ENCODE measurements around the gene PRTN3.

The PRTN3 gene

DNA sequence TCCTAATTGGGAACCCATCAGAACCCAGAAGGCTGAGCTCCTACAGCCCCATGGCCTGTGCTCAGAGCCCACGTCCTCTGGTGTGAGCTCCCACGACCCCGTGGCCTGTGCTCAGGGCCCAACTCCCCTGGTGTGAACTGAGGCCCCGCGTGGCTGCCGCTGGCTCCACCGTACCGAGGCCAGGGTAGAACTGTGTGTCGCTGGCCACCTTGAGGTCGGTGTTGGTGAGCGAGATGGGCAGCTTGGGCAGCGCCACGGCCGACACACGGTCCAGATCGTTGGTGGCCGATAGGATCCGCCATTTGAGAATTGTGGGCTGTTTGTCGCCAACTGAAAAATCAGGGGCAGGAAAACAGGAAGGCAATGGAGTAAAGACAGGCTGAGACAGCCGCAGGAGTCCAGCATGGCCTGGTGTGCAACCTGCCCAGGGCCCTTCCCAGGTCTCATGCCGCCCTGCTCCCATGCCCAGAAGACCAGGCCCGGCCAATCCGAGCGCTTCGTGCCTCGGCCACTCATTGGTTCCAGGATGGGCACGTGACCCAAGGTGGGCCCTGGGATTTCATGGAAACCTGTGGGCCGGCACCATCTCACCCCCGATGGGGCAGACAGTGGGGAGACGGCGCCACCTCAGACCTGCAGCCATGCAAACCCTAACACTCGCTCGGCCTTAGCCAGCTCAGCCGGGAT lies 40.7 kb downstream of the PRTN3 start:
- H3K36me3 ChIP-seq = peaks cover 62 to 96% (median 87%) of the 10 kb centered on the region in 3 donors
- no peaks in the 10 kb centered on the region for H3K4me1 ChIP-seq
- intact Hi-C loops (cut with DNase I; ENCODE audit: low total_unique reads) = no loop called here

DNA sequence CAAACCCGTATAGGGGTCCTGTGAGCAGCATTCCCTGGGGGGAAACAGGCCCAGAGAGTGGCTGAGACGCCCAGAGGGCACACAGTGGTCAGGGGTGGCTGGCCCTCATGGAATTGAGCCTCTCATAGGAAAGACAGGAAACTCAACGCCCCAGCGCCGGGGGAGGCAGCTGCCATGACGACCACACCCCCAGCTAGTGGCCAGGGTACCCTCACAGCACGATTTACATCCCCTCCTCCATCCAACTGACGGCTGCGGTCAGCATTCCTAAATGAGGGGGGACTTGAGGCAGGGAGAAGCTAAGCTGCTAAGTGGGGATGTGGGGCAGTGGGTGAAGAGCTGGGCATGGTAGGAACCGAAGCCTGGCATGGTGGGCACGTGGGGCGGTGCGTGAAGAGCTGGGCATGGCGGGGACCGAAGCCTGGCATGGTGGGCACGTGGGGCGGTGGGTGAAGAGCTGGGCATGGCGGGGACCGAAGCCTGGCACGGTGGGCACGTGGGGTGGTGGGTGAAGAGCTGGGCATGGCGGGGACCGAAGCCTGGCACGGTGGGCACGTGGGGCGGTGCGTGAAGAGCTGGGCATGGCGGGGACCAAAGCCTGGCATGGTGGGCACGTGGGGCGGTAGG lies 42.2 kb downstream of the PRTN3 start:
- Histone ChIP-seq H3K36me3 (peaks cover 57 to 99% (median 91%) of the 10 kb centered on the region in 3 donors), H3K27ac (no peak overlapping the region), H3K9me3 (no peaks in the 10 kb centered on the region), H3K4me1 (no peaks in the 10 kb centered on the region), H3K4me3 (no peak overlapping the region), H3K27me3 (no peaks in the 10 kb centered on the region)
- DNase-seq = no peak
- TF ChIP-seq, protein P1, sequence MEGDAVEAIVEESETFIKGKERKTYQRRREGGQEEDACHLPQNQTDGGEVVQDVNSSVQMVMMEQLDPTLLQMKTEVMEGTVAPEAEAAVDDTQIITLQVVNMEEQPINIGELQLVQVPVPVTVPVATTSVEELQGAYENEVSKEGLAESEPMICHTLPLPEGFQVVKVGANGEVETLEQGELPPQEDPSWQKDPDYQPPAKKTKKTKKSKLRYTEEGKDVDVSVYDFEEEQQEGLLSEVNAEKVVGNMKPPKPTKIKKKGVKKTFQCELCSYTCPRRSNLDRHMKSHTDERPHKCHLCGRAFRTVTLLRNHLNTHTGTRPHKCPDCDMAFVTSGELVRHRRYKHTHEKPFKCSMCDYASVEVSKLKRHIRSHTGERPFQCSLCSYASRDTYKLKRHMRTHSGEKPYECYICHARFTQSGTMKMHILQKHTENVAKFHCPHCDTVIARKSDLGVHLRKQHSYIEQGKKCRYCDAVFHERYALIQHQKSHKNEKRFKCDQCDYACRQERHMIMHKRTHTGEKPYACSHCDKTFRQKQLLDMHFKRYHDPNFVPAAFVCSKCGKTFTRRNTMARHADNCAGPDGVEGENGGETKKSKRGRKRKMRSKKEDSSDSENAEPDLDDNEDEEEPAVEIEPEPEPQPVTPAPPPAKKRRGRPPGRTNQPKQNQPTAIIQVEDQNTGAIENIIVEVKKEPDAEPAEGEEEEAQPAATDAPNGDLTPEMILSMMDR (IDR thresholded peaks at IDR 0.05) = no peak
- intact Hi-C loops (cut with DNase I; ENCODE audit: low total_unique reads) = no loop called here

More for the DNA sequence above, 40.7 kb downstream of the PRTN3 start:
- H3K4me3 ChIP-seq = no peak overlapping the region
- H3K9me3 ChIP-seq = no peaks in the 10 kb centered on the region
- H3K27ac ChIP-seq = no peak overlapping the region
- DNase-seq = no peak
- TF ChIP-seq, protein P1 (IDR thresholded peaks at IDR 0.05) = no peak
- no peaks in the 10 kb centered on the region for H3K27me3 ChIP-seq

DNA sequence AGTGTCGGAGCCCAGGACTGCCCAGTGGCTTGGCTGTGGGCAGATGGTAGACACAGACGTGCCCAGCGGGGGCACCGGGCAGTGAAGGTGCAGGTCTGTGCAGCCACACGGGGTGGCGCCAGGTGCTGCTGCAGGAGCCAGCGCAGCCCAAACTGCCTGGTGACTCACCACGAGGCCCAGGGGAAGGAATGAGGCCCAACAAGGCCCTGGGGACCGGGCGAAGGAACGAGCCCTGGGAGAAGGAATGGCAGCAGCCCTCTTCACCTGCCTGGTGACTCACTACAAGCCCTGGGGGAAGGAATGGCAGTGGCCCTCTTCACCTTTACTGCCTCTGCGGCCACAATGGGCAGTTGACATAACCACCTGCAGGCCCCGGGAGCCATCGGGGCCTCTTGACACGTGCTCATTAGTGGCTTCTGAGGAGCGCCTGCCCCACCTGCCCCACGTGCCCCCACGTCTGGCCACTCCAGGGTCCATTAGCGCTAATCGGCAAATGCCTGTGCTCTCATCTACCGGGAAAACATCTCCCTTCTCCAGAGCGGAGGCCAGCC lies 42.9 kb downstream of the PRTN3 start:
- intact Hi-C loops (cut with DNase I; ENCODE audit: low total_unique reads) = no loop called here
- no peaks in the 10 kb centered on the region for H3K27me3 ChIP-seq
- no peak overlapping the region for H3K4me3 ChIP-seq
- no peak for DNase-seq
- no peaks in the 10 kb centered on the region for H3K4me1 ChIP-seq
- TF ChIP-seq, protein P1 (IDR thresholded peaks at IDR 0.05) = no peak
- no peak overlapping the region for H3K27ac ChIP-seq
- no peaks in the 10 kb centered on the region for H3K9me3 ChIP-seq
- peaks cover 59 to 100% (median 95%) of the 10 kb centered on the region in 3 donors for H3K36me3 ChIP-seq

DNA sequence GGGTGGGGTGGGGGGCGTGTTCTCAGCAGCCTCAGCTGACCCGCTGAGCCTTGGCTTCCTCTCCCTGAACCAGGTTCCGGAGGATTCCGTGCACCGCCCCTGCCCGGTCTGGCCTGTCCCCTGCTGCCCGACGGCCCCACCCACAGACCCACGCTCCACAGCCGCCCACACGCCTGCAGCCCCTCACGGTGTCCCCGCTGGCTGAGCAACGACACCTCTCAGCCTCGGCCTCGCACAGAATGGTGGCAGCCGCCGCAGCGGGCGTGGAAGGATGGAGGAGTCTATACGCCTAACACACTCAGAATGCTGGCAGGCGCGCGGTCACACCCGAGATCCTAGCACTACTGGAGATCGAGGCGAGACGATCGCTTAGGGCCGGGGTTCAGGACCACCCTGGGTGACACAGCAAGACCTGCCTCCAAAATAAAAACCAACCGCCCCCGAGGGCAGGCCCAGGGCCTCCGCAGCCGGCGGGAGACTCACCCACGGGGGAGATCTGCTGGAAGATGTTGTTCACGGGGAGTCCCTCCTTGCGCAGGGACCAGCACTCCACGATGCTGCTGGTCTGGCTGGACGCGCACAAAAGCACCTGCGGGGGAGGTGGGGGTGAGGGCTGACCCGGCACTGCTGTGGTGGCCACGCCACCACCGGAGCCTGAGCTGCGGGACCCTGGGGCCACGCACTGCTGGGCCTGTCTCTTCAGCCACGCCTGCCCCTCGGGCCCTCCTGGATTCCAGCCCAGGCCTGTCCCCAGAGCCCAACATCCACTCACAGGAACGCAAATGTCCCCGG lies 43.8 kb downstream of the PRTN3 start:
- no peak overlapping the region for H3K27ac ChIP-seq
- H3K27me3 ChIP-seq = no peaks in the 10 kb centered on the region
- no peak overlapping the region for H3K4me3 ChIP-seq
- DNase-seq = no peak
- no peaks in the 10 kb centered on the region for H3K4me1 ChIP-seq
- TF ChIP-seq, protein P1 (IDR thresholded peaks at IDR 0.05) = no peak
- intact Hi-C loops (cut with DNase I; ENCODE audit: low total_unique reads) = no loop called here
- no peaks in the 10 kb centered on the region for H3K9me3 ChIP-seq
- peaks cover 59 to 100% (median 95%) of the 10 kb centered on the region in 3 donors for H3K36me3 ChIP-seq

DNA sequence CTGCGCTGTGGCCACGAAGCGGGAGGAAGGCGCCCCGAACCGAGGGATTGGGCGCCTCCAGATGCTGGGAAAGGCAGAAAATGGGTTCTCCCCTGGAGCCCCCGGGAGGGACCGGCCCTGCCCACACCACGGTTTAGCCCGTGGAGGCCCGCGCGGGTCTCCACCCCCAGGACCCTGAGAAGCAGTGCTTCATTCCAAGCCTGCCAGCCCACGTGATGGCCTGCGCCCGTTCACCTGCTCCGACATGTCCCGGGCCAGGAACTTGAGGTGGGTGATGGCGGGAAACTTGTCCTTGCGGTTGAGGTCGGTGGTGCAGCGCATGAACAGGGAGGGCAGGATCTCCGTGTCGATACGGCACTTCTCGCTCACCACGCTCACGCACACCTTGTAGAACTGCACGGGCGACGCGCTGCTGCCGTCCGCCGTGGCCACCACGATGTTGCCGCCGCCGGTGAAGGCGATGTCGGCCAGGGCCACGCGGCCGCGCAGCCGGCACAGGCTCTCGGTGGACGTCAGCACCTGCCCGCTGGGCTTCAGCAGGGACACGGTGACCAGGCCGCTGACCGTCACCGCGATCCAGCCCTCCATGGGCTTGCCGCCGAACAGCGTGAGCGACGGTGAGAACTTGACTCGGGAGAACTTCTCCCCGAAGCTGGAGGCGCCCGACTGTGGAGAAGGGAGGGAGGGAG lies 44.9 kb downstream of the PRTN3 start:
- no peaks in the 10 kb centered on the region for H3K9me3 ChIP-seq
- no peaks in the 10 kb centered on the region for H3K27me3 ChIP-seq
- no peak overlapping the region for H3K27ac ChIP-seq
- intact Hi-C loops (cut with DNase I; ENCODE audit: low total_unique reads) = no loop called here
- TF ChIP-seq, protein P1 (IDR thresholded peaks at IDR 0.05) = no peak
- peaks cover 0 to 1% (median 0%) of the 10 kb centered on the region in 4 donors for H3K4me1 ChIP-seq
- DNase-seq = no peak
- no peak overlapping the region for H3K4me3 ChIP-seq
- H3K36me3 ChIP-seq = peaks cover 49 to 100% (median 90%) of the 10 kb centered on the region in 3 donors
